CD4-positive, alpha-beta T cell treated with Interleukin-12 subunit alpha and Interleukin-12 subunit beta, for 1 hour (primary cell): ENCODE measurements around the gene ADCY6.

Source experiments
- DNase-seq: peaks from one replicate; pipeline ENCODE4 v3.0.0-alpha.2; 2020

Gene ADCY6

DNA sequence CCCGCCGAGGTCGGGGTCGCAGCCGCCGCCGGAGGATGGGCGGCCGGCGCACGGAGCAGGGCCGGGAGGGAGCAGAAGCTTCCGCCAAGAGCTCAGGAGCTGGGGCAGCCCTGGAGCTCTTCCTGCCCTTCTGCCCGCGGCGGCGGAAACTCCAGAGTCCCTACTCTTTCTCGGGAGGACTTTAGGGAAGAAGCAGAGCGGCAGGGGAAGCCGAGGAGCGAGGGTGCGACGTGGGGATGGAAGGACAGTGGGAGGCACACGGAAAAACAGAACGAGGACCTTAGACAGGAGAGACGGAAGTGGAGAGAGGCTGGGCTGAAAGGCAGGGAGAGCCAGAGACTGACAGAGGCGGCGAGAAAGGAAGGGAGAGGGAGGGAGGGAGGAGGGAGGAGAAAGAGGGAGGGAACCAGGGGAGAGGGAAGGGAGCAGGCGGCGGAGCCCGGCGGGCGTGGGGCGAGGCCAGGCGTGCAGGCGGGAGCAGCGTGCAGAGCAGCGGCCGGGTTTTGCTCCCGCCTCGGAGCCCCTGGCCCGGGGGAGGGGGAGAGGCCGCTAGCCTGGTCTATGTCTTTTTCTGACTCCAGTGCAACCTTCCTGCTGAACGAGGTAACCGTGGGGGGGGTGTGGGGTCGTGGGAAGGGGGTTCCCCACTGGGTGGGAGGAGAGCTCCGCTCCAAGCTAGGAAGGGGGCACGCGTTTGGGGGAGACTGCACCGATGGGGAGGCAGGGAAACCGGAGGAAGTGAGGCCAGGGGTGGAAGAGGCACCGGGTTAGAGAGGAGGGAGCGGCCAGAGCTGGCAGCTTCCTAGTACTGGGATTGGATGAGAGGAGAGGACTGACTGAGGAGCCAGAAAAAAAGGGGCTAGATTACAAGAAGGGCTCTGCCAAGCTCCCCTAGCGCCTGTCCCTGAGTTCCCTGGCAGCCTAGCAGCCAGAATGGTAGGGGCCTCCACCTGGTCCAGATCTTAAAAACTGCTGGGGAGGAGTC is 26.5 kb upstream of the ADCY6 start:
- peak; percentile 28 for DNase-seq

DNA sequence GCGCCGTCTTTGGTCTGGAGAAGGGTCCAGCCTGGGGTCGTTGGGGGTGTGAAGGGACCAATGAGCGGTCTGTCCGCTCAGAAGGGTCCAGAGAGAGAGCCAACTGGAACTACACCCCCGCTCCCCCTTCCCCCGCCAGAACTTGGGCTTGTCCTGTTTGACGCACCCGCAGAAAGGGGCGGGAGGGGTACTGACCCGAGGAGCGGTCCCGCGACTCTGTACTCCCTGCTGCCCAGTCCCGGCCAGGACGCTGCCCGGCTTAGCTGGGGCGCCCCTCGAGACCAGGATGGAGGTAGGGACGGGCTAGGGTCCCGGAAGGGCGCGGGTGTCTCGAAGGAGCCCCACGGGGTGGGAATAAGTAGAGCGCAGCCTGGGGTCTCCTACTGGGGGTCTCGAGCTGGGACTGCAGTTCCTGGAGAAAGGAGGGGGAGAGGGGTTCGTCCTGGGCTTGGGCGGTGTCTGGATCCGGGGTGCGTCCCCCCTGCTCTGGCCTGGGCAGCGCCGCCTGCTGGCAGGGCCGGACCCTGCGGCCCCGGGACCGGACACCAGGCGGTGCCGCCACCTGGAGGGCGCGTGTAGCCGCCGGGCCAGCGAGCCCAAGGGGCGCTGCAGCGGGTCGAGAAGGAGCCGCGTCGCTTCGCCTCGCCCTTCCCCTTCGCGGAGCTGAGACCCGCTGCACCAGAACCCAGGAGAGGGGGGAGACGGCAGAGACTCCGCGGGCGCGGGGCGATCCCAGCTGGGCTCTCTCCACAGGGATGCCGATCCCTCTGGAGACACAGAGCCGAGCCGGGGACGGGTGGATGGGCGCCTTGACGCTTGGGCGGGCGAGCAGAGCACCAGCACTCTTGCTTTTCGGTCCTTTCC is 25.6 kb upstream of the ADCY6 start:
- DNase-seq: peak; percentile 81

DNA sequence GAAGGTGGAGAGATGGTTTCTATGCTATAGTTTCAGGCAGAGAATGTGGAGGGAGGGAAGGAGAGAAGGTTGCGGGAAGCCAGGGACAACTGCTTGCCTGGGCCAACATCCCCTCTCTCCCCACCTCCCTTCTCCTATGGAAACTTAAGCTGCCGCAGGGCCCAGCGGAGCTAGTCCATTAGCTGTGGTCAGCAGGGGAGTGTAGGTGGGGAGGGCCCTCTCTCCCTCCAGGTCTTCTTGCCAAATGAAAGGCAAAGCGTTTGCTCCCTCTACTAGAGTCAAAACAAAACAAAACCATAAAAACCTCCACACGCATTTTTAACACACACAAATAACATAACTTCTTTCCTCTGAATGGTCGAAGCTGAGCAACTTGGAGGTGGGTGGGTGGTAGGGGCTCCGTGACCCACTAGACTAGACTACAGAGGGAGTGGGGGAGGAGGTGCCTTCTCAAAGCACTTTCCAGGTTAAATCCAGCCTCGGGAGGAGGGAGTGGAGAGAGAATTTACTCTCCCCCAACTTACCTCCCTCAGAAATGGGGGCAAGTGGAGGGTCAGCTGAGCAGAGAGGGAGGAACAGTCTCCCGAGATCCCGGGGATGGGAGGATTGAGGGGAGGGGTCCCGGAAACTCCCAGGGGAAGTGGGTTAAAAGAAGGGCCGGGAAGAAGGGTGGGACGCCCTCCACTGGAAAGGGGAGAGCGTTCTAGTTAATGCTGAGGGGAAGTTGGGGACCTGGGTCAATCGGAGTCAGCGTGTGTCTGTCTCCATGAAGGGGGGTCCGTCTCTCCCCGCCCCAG is 24.8 kb upstream of the ADCY6 start:
- DNase-seq: no peak

DNA sequence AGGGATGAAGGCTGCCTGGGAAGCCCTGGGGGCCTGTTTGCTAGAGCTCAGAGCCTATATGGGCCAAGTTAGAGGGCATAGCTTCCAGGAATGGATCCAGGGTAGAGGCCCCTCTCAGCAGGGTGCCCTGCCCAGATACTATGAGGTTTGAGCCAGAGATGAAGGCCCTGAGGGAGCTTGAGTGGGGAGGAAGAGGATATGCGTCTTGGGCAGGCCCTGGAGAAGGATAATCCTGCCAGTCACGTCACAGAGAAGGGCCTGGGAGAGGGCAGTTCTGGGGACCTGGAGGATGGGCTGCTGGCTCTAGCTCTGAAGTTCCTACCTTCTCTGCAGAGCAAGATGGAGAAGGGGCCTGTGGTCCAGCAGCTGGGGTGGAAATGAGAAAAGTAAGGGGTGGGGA is 23.5 kb upstream of the ADCY6 start:
- DNase-seq: no peak

DNA sequence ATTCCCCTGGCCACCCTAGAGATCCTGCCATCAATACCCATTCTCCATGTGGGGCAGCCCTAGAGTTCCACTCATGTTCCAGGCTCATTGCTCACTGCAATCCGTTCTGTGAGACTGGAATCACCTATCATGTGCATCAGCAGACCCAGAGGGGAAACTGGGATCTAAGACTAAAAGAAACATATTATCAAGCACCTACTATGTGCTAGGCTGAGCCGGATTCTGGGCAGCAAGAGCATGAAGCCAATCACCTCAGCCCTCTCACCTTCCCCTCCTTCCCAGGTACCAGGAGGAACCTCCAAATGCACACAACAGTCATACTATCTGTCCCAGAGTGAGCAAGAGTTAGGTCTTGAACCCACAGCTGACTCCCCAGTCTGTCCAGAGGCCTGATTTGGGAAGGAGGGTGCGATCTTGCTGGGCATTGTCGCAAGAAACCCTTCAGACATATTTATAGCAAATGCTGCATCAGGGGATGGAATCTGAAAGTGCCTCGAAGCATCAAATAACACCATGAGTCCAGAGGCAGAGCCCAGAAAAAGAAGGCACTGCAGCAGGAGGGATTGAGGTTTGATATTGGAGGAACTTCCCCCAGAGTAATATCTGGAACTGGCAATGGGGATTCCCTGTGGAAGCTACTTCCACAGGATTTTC is 22.7 kb upstream of the ADCY6 start:
- no peak for DNase-seq

DNA sequence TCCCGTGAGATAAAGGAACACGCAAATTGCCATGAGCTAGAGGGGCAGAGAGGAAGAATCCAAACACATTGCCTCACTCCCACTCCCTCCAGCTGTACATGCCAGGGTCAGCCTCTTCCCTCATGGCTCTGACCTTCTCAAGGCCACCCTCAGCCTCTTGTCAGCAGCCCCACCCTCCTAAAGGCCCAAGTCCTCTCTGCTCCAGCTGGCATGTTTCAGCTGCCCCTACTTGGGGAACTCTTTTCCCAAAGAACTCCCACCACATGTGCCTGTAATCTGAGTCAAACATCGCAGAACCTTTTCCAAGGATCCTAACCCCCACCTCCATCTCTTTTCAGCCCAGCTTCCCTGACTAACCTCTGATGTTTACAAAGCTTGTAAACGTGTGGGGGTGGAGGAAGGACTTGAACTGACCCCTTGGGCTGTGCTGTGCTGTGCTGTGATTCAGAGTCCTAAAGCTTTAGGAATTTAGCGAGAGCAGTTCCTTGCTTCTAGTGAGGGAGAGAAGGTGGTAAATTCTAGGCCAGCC is 22.1 kb upstream of the ADCY6 start:
- no peak for DNase-seq

DNA sequence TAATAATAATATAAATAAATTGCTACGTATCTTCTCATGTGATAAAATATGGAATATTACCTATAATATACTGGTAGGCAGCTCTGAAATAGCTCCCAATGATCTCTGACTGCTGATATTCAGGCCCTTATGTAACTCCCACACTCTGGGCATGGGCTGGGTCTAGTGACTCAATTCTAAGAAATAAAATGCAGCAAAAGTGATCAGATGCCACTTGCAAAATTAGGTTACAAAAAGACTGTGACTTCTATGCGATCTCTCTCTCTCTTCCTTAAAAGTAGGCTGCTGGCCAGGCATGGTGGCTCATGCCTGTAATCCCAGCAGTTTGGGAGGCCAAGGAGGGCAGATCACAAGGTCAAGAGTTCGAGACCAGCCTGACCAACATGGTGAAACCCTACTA is 19.1 kb upstream of the ADCY6 start:
- DNase-seq: no peak

DNA sequence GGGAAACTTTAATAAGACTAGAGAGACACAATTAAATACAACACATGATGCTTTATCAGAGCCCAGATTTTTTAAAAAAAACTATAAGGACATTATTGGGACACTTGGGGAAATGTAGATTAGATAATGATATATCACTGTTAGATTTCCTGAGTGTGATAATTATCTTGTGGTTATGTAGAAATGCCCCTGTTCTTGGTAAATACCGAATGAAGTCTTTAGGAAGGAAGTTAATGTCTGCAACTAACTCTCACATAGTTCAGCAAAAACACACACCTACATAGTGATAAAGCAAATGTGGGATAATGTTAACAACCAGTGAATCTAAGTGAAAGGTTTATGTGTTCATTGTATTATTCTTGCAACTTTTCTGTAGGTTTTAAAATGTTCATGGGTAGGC is 14.8 kb upstream of the ADCY6 start:
- DNase-seq: no peak

DNA sequence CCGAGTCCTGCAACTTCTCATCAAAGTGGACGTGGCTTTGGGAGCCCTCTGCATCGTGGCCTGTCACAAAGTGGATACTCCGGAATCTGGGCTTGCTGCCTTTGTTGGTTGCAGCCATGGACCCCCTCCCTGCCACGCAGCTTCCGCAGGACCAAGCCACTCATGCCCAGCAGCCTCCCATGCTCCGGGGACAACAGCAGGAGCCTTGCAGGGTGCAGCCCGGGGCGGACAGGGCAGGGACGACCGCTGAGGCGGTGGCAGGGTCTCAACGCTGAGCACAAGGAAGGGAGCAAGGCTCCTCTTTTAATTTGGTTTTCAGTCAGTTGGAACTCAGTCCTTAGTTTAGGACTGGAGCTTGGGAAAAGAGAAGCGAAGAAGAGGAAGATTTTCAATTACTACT is 12.1 kb upstream of the ADCY6 start:
- DNase-seq: no peak

DNA sequence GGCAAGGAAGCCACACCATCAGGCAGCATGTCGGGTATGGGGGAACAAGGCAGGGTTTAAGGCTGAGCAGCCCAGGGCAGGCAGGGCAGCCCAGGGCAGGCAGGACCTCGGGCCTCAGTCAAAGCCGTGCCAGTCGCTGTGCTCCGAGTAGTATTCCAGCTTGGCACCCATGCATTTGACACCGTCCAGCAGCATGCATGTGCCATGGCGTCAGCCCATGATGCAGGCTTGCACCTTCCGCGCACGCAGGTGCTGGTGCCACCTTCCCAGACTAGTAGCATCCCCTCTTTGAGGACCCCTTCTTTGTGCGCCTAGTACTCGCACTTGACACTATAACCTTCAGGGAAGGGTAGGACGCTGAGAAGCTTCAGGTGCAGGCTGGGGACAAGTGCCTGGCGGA is 11.6 kb upstream of the ADCY6 start:
- DNase-seq: no peak

DNA sequence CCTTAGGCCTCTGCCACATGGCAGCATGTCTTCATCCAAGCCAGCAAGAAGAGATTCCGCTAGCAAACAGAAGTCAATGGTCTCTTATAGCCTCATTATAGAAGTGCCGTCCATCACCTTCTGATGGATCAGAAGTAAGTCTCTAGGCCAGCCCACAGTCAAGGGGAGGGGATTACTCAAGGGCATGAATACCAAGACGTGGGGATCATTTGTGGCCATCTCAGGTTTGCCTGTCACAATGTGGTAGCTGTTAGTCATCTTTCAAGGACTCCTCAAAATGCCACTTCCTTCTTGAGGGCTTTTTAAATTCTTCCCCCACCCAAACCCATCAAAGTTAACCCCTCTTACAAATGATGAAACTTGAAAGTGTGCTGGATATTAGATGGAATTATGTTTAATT is 8.1 kb upstream of the ADCY6 start:
- no peak for DNase-seq

DNA sequence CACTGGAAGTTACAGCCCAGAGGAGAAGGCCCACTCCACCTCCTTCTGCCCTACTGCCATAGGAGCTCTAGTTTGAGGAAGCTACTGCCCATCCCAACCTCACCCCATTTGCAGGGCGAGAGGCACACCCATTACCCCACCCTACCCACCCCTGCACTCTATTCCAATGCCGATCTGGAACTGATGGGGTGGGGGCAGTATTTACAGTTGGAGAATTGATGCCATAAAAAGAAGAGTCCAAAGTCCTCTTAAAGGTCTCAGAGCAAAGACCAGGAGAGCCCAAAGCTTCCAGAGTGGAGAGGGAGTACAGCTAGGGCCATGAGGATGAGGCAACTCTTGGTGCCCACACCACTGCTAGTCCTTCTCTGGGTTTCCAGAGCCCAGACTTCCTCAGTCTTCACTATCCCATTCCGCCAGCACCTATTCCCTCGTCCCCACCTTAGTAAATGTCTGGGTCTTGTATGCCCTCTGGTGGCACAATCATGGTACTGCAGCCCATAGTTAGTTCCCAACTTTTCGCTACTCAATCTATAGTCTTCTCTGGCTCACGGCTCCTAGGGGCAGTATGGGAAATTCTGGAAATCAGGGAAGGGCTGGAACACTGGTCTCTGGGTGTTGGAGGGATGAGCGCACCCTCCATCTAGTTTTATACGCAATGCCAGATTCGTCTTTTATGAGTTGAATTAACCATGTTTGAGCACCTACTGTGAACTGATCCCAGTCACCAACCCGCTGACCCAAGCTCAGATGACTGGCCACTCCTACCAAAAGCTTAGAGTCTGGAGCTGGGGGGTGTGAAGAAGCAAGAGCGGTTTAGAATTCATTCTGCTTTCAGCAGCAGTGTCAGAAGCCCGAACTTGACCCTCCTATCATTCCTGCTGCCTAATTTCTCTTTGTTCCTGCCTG is 6.9 kb upstream of the ADCY6 start:
- peak; percentile 62 for DNase-seq

DNA sequence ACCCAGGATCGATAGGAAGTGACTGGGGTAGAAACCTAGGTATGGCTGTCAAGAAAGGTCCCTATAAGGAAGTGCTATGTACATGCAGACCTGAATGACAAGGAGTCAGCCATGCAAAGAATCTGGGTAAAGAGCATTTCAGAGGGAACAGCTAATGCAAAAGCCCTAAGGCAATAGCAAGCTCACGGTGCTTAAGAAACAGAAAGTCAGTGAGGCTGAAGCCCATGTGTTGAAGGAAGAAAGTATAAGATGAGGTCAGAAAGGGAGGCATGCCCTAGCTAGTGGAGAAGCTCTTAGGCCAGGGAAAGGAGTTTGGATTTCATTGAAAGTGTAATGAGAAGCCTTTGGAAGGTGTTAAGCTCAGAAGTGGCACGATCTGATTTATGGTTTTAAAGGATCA is 6.0 kb upstream of the ADCY6 start:
- no peak for DNase-seq

DNA sequence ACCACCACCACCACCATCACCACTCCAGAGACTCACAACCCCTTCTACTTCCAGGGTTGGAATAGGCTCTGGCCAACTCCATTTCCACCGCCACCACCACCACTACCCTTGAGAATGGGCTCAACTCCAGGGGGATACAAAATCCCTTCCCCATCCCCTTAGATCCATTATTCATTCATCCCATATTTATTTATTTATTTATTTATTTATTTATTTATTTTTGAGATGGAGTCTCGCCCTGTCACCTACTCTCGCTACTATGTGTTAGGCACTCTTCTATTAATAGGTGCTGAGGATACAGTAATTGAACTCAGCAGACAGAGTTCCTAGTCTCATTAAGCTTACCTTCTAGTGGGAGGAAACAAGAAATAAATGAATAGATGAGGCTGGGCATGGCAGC is 4.8 kb upstream of the ADCY6 start:
- no peak for DNase-seq

DNA sequence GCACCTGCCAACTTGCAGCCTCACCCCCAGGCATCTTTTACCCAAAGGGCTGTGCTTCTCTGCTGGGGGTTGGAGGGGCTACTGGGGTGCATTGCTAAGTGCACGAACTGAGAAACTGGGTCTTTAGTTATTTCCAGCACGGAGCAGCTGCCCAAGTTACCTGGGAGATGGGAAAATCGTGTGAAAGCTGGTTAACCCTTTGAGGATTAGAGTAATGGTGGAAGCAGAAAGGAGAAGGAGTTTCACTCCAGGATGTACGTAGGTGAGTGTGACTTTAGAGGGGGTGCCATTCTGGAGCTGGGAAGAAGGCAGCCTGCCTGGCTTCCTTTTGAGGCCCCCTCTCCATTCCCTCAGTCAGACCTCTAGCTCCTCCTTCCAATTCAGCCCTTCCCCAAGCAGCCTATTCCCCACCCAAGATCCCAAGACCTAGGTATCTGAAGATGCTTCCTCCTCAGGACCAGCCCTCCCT is 1.0 kb upstream of the ADCY6 start:
- no peak for DNase-seq

DNA sequence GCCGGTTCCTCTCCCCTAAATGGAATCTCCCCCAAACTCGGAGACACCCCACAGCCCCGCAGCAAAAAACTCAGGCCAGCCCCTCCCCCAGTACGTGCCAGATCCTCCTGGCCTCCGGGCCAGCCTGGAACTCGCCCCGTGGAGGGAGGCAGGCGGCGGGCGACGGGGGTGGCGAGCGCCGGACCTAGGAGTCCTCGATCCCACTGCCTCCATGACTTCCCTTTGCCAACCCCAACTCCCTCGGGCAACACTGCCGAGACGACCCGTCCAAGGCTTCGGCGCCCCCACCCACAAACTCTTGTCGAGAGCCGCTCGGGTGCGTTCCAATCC is 400 bp downstream of the ADCY6 start:
- no peak for DNase-seq

DNA sequence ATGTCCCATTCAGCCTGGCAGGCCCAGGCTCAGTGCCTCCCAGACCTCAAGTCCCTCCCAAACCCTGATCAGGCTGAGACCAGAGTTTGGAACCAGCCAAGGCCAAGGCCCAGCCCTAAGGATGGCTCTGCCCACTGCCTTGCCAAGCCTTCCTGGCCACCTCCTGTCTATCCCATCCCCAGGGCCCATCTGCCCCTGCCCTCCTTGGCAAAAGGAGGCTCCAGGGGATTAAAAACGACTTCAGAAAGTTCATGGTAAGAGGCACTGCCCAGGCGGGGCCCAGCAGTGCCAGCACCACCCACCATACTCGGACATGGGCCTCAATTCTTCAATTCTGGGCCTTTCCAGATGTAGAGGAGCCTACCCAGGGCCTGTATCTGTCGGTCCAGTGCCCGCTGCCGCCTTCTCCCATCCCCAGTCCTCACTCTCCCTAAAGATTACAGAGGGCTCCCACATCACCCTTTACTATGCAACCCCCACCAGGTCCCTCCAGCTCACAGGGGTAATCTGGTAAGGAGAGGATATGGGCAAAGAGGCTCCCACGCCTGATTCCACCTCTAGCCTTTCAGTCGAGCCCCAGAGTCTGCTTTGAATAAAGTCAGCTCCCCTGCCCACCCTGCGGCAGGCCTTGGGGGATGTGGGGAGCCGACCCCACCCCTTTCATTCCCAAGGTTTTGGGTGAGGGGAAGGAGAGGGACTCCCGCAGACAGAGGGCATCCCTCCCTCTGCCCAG is 932 bp downstream of the ADCY6 start:
- no peak for DNase-seq

DNA sequence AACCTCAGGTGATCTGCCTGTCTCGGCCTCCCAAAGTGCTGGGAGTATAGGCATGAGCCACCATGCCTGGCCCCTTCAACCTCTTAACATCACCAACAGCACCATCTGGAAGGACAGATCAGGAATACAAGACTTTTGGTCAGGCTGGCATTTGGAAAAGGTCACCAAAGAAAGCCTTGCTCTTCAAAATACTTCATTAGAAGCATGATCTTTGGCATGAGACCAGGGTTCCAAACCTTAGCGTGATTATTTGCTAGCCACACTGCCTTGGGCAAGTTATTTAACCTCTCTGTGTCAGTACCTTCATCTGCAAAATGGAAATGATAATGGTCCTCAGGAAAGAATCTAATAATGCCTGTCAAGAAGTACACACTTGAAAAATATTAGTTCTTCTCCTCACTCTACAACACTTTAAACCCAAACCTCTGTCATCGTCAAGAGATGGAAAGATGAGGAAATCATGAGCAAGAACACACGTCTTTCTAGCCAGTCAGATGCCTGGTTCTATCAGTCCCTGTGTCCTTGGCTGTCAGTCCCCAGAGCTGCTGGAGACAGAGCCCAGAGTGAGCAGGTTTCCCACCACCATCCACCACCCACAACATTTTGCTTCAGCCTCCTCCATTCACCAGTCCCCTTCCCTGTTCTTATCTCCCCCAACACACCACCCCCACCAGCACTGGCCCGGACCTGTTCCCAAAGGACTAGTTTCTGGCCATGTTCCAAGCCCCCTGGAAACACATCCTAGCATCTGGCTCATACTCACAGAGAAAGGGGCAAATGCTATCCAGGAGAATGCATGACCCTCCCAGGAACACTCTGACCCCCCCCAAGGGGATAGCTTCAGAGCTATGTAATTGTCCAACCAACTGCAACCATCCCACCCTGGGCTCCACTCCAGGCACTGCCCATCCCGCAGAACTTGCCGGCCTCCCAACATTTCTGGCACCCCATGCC is 2.0 kb downstream of the ADCY6 start:
- no peak for DNase-seq

DNA sequence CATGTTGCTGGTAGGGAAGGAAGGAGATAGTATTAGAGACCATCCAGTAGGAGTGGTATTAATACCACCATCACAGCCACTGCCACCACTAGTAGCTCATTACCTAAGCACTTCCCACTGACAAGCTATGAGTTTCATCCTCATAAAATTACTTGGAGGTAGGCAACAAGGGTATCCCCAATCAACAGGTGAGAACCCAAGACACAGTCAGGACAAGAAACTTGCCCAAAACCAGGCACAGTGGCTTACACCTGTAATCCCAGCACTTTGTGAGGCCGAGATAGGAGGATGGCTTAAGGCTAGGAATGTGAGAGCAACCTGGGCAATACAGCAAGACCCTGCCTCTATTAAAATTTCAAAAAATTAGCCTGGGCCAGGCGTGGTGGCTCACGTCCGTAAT is 5.5 kb downstream of the ADCY6 start:
- no peak for DNase-seq
